GM18861 (cell line): Measurements from ENCODE around the gene COL19A1.

Source experiments
- ATAC-seq: cut with Tn5 transposase; IDR thresholded peaks from one replicate; pipeline ENCODE4 v1.9.1; 2021; ENCODE audit not compliant: unreplicated experiment

Gene COL19A1

DNA sequence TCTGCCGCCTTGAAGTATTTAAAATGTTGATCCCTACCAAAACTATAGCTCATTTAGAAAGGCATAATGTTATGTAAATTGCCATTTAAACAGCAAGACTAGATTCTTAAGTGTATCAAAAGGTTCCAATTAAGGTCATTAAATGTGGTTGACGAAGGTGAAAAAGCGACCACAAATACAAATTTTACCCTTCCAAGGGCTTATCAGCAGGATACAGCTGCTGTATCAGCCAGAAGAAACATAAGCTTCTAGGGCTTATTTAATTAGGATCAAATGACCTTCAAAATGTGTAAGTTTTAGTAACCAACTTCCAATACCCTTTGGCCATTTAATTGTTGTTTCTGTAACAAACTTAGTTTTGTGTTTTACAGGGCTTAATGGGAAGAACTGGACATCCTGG, 296.6 kb downstream of the COL19A1 start:
- ATAC-seq: no peak

DNA sequence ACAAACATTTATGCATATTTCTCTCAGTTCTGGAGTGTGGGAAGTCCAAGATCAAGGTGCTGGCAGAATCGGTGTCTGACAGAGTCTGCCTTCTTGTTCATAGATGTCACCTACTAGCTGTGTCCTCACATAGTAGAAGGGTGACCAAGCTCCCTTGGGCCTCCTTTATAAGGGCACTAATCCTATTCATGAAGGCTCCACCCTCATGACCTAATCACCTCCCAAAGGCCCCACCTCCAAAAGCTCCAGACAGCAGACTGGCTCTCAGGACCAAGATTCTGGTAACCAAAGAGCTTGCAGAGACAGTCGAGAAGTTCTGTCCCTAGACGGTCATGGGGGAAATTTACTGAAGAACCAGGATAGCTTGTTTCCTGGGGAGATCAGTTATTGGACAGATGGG, 297.4 kb downstream of the COL19A1 start:
- ATAC-seq: no peak

DNA sequence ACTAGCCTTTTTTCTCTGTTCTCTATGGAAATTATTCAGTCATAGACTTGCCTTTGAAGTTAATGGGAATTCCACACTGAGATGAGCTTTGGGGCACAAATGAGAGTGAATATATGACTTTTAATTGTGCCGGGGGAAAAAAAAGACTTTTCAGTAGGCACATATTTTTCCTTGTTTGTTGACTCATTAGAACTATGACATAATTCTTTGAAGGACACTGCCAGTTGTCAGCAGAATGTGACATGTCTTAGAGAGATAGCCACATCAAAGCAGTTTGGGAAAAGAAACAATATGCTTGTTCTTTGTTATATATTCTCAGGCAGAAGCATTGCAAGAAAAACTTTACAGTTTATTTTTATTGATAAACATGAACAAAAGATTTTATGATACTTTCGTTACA, 298.2 kb downstream of the COL19A1 start:
- ATAC-seq: no peak

DNA sequence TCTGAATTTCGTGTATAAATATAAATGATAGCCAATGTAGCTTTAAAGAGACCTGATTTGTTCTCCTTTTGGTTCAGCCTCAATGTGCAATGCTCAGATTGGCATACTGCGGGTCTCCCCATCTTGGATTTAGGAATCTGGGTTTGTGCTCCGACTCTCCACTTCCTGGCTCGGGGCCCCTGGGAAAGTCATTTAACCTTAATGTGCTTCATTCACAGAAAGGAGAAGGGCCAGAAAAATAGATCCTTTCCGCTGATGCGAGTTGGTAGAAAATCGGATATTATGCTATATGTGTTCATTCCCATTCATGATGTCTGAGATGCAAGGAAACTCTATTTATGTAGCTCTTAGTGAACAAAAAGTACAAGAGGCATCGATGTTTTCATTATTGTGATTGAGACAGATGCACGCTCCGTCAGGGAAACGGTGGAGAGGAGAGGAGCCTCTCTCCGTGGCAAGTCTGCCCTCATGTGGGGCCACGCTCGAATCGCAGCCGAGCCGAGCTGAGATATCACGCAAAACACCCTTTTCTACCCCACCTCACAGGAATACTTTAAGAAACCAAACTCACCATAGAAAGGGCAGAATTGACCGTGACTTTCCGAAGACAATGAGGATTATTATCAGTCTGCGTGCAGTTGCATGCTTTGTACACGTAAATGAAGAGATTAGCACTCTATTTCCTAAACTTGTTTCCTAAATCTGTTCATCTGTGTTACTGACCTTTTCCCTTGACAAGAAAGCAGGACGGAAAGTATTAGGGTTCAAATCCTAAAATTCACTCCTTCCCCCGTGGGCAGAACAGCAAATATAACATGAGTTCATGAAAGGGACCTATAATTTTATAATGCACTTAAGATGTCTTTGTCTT, 300.0 kb downstream of the COL19A1 start:
- peak; percentile 73 for ATAC-seq

DNA sequence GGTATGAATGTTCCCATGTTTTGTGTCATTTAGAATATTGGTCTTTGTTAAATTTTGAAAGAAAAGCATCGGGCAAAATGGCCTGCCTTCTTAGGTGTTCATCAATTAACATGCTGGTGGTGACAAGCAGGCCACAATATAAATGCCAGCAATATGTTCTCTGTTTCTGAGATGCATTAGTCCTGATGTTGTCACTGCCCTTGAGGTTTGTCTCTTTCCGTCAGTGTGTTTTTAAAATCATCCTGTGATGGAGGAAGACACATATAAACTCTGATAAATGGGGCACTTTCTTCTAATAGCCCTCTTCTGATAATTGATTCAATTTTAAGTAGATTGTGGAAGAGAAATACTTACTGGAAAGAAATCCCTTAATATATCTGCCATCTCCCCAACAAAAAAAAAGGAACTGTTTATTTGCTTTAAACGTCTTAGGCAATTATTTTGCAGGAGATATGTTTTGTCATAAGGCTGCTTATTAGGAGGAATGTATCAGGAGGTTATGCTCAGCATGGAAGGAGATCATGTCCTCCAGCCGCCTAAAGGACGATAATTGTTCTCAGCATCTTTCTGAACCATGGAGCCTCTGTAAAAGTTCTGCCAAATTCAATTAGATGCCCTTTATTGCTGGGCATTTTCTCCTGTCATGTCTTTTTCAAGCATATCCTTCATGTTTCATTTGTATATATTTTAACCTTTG, 302.5 kb downstream of the COL19A1 start:
- no peak for ATAC-seq

DNA sequence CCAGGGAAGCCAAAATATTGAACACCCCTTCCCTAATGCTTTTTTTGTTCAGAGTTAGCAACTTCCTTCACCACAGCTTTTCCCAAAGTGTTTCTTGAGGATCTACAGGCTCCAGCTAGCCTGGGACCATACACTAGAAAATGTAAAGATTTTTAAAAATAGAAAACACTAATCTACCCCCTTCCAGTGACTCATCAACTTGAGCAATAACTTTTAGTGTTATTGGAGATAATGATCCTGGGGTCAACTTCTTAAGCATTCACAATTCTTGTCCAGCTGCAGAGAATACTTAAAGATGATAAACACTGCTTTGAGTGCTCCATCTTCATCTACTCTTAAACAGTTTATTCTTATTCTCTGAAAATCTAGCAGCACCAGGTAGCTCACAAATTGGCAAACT, 304.9 kb downstream of the COL19A1 start:
- ATAC-seq: no peak

DNA sequence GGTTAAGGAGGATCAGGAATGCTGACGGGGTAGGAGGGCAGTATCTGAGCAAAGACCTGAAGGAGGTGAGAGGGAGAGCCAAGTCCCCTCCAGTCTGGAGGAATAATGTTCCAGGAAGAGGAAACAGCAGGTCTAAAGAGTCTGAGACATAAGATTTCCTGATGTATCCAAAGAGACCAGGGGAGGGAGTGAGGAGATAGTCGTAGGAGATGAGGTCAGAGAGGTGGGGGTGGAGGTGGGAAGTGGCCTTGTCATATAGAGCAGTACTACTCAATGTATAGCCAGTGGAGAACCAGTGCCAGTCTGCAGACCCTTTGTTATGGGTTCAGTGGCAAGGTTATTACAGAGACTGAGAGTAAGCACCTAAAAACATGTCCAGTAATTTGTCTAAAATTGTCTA, 305.9 kb downstream of the COL19A1 start:
- ATAC-seq: no peak

DNA sequence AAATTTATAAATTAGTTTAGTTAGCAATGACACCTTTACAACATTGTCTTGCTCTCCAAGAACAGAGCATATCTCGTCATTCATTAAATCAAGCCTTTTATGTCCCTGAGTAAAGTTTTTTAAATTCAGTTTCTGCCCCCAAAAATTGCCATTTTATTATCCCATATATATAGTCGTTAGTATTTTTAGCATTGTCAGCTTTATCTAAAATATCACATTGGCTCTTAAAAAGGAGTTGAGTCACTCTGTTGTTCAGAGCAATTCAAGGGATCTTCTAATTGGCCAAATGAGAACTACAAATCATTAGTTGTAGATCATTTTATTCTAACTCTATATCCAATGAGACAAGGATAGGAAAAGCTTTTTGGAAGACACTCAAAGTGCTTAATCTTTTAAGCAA, 309.4 kb downstream of the COL19A1 start:
- ATAC-seq: no peak

DNA sequence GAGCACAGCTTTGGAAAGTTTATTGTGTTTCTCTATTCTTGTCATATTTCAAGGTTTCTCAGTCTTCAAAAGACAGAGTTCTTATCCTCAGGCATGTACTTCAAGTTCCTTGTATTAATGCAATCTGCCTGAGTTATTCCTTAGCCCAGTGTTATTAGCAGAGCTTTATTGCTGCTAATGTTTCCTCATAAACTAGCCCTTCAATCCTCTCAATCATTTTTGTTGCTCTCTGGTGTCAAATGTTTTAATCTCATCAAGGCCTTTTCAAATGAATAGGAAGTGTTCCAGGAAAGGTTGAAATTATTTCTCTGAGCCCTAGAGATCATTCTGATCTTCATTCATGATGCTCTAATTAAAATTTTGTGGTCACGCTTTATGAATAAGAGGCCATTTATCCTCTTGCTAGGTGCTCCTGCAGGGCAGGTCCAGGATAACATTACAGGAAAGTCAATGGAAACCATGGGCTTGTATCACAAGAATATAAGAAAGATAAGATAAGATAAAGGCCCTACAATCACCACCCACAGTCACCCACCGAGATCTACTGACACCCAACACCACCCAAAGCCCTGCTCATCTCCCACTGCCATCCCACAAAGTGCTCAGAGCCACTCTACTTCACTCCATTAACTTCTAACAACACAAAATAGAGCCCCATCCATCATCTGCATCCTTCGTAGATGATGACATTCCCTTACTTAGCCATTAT, 310.6 kb downstream of the COL19A1 start:
- no peak for ATAC-seq

DNA sequence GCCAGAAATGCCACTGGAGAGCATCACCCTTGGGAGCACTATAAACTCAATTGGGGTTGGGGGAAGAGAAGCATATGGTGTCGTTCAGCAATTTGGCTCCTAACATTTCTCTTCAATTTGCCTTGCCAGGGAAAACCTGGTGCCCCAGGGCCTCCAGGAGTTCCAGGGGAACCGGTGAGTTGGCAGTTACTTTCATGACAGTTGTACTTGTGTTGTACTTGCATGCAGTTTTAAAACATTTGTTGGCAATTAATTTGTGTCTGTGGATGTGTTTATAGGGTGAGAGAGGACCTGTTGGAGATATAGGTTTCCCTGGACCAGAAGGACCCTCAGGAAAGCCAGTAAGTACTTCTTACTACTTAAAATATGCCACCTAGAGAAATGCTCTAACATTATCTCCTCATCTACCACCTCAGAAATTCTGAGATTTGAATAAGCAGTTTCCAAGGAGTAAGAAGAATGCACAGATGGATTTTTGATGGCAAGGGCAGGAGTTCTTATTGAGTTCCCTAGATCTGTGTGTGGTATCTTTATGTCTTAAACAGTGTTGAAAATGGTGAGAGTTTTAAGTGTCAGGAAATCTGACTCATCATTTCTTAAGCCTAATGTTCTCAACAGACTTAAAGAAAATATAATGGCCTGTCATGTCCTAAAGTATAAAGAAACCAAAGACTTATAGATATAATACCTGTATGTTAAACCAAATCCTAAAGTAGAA, 314.0 kb downstream of the COL19A1 start:
- ATAC-seq: no peak

DNA sequence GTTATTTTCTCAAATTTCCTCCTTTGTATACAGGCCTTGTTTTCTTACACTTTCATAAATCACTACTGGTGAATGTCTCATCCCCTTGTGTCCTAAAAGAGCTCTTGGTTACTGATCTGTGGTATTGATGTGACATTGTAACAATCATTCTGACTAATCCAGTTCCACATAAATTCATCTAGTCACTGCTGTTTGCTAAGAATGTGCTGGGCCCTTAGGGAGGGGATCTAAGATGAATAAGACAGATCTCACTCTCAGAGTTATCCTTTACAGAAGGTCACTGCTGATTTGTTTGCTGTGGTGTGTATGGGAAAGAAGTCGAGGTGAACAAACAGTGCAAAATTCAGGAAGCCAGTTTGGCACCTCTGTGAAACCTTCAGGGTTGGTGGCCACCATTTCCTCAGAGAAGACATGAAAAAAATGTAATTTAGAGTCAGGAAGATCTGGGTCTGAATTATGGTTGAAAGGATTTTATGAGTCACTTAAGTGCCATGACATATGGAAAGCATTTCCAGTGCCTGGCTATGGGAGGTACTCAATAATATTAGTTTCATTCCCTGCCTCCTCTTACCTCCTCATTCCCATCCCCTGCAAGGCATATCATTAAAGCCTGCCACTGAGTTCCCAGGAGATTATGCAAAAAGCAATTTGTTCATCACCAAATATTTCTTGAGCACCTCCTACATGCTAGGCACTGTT, 314.7 kb downstream of the COL19A1 start:
- ATAC-seq: peak; percentile 67

DNA sequence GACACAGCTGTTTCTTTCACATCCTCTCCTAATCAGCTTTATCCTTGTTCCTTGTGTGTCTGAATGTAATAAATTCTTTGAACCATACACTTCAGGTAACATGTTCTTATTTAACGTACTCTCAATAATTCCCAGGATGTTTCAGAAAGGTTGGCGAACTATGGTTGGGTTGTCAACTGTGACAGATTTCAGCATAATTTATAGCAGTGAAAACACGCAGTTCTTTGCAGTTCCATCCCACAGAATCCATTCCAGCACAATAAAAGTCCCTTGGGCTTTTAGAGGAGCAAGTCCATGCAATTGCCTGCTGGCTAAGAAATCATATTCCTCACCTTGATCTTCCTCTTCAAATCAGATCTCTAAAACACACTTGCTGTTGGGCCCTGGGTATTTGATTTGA, 317.2 kb downstream of the COL19A1 start:
- ATAC-seq: no peak

DNA sequence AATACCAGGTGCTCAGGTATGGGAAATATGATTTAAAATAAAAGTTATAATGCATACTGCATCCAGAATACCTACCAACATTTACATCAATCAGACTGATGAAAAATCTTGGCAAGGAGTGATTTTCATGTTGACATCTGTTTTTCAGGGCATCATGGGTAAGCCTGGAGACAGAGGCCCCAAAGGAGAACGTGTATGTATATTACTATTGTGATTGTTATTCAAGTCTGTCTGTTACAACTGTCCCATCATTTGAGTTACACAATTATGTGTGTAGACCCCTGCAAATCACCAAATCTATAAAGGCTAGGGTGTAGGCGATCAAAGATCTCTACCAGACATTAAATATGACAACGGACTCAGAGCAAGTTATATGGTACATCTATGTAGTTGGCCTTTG, 318.4 kb downstream of the COL19A1 start:
- ATAC-seq: no peak

DNA sequence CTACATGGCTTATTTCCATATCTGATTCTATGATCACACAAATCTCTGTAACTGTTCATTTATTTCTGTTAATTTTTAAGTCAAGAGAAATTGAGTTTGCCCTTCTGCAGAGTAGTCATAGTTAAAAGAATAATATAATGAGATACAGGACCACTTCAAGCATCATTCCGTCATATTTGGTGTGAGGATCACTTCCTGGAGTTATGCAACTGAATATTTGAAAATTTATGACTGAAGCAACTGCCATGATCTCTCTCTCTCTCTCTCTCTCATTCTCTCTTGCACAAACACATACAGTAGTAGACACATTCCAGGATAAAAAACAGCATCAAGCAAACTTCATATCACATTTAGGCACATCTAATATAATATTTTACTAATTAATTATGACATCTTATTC, 320.1 kb downstream of the COL19A1 start:
- no peak for ATAC-seq

DNA sequence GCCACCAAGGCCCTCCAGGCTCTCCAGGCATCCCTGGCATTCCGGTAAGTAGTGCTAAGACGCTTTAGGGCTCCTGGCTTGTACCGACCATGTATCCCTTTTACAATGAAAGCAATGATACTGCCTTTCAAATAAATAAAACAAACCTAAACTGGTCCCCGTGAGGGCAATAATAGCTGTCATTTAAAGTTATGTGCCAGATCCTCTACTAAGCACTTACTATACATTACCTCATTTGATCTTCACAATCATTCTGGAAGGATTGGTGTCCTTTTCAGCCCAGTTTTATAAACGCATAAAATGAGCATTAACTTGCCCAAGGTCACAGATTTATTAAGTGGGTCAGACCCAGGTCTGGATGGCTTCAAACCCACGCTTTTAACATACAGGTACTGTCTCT, 321.8 kb downstream of the COL19A1 start:
- ATAC-seq: no peak

DNA sequence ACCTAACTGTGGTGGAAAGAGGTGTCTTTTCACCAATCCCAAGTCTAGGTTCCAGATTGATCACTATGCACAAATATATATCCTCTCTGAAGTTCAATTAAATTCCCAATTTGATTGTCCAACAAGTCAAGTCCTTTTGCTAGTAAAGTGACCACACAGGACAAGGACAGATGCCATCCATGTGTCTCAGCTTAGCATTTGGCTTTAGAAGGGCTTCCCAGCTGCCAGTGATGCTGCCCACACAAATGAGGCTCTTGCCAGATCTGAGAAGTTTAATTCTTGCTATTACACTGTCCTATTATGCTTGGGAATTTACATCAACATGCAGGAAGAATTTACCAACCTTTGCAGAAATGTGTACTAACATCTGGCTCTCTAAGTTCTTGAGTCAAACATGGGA, 328.1 kb downstream of the COL19A1 start:
- no peak for ATAC-seq

DNA sequence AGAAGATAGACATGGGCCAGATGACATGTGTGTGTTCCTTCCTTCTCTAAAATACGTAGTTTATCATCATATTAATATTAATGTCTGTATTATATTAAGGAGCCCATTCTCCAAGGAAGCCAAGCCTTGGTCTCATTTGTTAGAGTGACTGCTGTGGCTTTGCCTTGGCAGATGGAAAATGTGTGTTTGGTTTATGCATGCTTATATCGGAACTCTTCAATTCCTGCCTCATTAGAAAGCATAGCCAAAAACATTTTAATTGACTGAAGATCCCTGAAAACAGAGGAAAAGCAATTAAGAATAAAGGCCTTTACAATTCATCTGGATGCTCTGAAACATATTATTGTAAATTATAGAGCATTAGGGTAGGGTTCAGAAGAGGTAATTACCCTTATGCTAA, 330.2 kb downstream of the COL19A1 start:
- no peak for ATAC-seq

DNA sequence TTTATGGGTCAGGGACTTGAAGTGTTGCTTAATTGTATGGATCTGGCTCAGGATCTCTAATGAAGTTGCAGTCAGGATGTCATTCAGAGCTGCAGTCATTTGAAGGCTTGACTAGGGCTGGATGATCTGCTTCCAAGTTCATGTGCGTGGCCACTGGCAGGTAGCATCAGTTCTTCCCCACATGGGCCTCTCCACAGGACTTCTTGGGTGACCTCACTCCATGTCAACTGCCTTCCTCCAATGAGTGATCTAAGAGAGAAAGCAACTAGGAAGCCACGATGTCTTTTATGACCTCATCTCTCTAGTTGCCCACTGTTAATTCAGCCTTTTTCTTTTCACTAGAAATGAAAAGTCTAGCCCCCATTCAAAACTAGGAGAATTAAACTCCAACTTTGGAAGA, 332.4 kb downstream of the COL19A1 start:
- ATAC-seq: no peak

DNA sequence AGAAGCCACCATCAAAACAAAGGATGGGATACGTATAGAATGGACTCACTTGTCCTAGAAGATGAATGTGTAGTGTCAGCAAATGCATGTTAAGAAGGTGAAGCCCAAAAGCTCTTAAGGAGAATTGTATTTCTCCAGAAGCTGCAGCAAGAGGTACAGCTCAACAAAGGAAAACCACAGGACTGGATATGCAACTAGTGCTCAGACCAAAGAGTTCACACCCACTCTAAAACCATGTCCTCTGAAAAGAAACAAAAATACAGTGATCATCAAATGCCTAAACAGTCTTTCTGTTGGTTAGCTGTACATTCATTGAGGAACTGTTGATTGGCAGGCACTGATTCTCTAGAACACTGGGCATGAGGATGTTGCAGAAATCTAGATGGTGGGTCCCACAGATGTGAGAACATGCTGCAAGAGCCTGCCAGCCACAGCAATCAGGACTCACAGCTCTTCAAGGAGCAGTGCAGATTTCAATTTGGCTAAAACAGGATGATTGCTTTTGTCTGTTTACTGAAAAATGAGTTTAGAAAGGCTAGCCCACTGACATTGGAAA, 342.0 kb downstream of the COL19A1 start:
- no peak for ATAC-seq

DNA sequence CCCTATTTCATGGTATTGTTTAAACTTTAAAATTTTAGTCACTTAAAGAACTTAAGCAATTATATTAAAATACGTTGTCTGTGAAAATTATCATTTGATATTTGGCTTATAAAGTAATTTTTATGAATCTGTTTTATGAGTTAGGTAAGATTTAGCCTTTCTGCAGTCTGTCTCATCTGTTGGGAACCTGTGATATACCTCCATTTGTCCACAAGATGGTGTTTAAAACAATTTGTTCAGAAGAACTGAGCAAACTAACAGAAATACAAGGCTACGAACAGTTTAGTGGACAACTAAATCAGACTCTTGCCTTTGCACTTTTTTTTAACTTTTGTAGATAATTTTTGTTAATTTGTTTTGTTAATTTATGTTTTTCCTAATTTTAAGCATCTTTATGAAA, 344.1 kb downstream of the COL19A1 start:
- ATAC-seq: no peak
